HEK293T (cell line): ENCODE results near the gene EOLA2.

Experiments
- CTCF ChIA-PET: fragments of 350-600 bp; formaldehyde crosslinking; extraction: SDS; loops from one replicate; lab custom pipeline; 2021; ENCODE audit warnings: antibody characterized with exemption, inconsistent platforms; lab: Yijun Ruan, JAX
- POLR2A ChIA-PET: fragments of 350-600 bp; formaldehyde crosslinking; extraction: SDS; loops from one replicate; lab custom pipeline; 2020; ENCODE audit warnings: antibody characterized with exemption, inconsistent platforms; lab: Yijun Ruan, JAX
- DNase-seq: peaks from one replicate; pipeline ENCODE4 v3.0.0; 2012; ENCODE audit warnings: mixed read lengths; ENCODE audit errors: extremely low spot score
- ARNT ChIP-seq: fragments of 450-650 bp; IDR thresholded peaks from 2 replicates; pipeline ENCODE4 v1.6.1; 2017; ENCODE audit warnings: mild to moderate bottlenecking
- BHLHE40 ChIP-seq: fragments of 450-650 bp; IDR thresholded peaks from 2 replicates; pipeline ENCODE4 v1.6.1; 2016; ENCODE audit warnings: mild to moderate bottlenecking, moderate library complexity, borderline replicate concordance
- CTBP1 ChIP-seq: fragments of 450-650 bp; IDR thresholded peaks from 2 replicates; pipeline ENCODE4 v1.6.1; 2016; ENCODE audit warnings: borderline replicate concordance
- ELF4 ChIP-seq: fragments of 450-650 bp; IDR thresholded peaks from 2 replicates; pipeline ENCODE4 v1.6.1; 2017; ENCODE audit warnings: antibody characterized with exemption
- FOXA1 ChIP-seq: fragments of 450-650 bp; IDR thresholded peaks from 2 replicates; pipeline ENCODE4 v1.6.1; 2016; ENCODE audit warnings: mild to moderate bottlenecking
- FOXK2 ChIP-seq: fragments of 450-650 bp; IDR thresholded peaks from 2 replicates; pipeline ENCODE4 v1.6.1; 2016; ENCODE audit warnings: mild to moderate bottlenecking
- FOXM1 ChIP-seq: fragments of 450-650 bp; IDR thresholded peaks from 2 replicates; pipeline ENCODE4 v1.6.1; 2017; ENCODE audit warnings: mild to moderate bottlenecking, borderline replicate concordance
- HDGF ChIP-seq: fragments of 450-650 bp; IDR thresholded peaks from 2 replicates; pipeline ENCODE4 v1.6.1; 2017; ENCODE audit warnings: antibody characterized with exemption, borderline replicate concordance
- L3MBTL2 ChIP-seq: fragments of 450-650 bp; conservative IDR thresholded peaks from 2 replicates; pipeline ENCODE4 v1.6.1; 2016; ENCODE audit warnings: mild to moderate bottlenecking
- LEF1 ChIP-seq: fragments of 450-650 bp; IDR thresholded peaks from 2 replicates; pipeline ENCODE4 v1.6.1; 2017; ENCODE audit warnings: mild to moderate bottlenecking, borderline replicate concordance
- NFRKB ChIP-seq: fragments of 450-650 bp; IDR thresholded peaks from 2 replicates; pipeline ENCODE4 v1.6.1; 2016; ENCODE audit warnings: mild to moderate bottlenecking, moderate library complexity
- SP1 ChIP-seq: fragments of 450-650 bp; IDR thresholded peaks from 2 replicates; pipeline ENCODE4 v1.6.1; 2017
- SUZ12 ChIP-seq: fragments of 450-650 bp; IDR thresholded peaks from 2 replicates; pipeline ENCODE4 v1.6.1; 2016; ENCODE audit warnings: mild to moderate bottlenecking
- TARDBP ChIP-seq: fragments of 450-650 bp; IDR thresholded peaks from 2 replicates; pipeline ENCODE4 v1.6.1; 2016
- ZNF384 ChIP-seq: fragments of 450-650 bp; IDR thresholded peaks from 2 replicates; pipeline ENCODE4 v1.6.1; 2016
- TF ChIP-seq, protein P1 (sequence below): fragments of 450-650 bp; IDR thresholded peaks from 2 replicates; pipeline ENCODE4 v1.6.1; 2016

The EOLA2 gene

DNA sequence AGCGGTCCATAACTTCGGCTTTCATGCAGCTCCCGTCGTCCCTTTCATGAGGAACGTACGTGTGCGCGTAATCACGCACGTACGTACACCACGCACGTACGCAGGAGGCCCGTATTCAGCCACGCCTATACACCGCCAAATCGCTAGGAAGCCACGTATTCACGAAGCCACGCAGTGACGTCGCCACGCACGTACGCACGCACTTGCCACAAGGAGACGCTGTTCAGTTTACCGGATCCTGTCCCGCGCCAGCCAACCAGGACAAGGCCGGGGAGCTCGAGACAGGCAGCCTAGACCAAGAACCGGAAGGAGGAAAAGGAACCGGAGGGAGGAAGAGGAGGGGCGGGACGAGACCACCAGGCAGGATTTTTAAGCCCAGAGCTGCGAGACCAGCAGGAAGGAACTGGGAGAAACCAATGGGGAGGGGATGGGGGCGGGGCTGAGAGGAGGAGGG lies at the start of gene EOLA2:
Gene EOLA2, minus strand, starts transcription at position 65 of the 454 bp plus-strand sequence. CDS start 4,617 bp downstream, outside the sequence.
- no peak for TF ChIP-seq FOXM1
- no peak for TF ChIP-seq CTBP1
- TF ChIP-seq ELF4, result no peak
- peak; percentile 87; the same call in 1 of the 2 replicates for TF ChIP-seq HDGF
- no peak for TF ChIP-seq BHLHE40
- TF ChIP-seq, protein P1, sequence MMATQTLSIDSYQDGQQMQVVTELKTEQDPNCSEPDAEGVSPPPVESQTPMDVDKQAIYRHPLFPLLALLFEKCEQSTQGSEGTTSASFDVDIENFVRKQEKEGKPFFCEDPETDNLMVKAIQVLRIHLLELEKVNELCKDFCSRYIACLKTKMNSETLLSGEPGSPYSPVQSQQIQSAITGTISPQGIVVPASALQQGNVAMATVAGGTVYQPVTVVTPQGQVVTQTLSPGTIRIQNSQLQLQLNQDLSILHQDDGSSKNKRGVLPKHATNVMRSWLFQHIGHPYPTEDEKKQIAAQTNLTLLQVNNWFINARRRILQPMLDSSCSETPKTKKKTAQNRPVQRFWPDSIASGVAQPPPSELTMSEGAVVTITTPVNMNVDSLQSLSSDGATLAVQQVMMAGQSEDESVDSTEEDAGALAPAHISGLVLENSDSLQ, result peak; percentile 62; the same call in 1 of the 2 replicates
- TF ChIP-seq TARDBP, result no peak
- no peak for TF ChIP-seq L3MBTL2
- no peak for TF ChIP-seq FOXK2
- TF ChIP-seq FOXA1, result no peak
- TF ChIP-seq SP1, result 0 out of 2 replicates have a peak, but pooled peaks have one; percentile 14
- no peak for TF ChIP-seq LEF1
- no peak for TF ChIP-seq ZNF384
- no peak for TF ChIP-seq SUZ12
- TF ChIP-seq NFRKB, result no peak
- CTCF ChIA-PET, result interaction anchor here (0.6 kb wide), 1 partner anchor 38 kb away, joined by 5 read pairs; no protein-coding TSS in a partner anchor

DNA sequence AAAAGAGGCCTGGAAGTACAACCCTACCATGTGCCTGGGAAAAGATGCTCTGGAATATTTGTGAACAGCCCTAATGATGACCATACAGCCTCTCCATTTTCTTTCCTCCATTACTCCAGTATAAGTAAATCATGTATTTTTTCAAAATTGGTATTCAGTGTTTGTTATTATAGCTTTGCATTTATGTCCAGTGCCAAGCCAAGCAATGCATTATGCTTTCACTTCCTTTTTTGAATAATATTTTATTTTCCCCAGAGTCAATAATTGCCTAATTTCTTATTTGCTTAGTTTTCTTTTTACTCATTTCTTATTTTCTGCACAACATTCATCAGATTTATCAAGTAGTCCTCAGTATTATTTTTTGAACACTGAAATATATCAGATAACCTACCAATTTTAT lies 49.3 kb upstream of the EOLA2 start:
- TF ChIP-seq SP1, result no peak
- TF ChIP-seq HDGF, result no peak
- no peak for TF ChIP-seq BHLHE40
- TF ChIP-seq L3MBTL2, result no peak
- TF ChIP-seq FOXM1, result no peak
- no peak for TF ChIP-seq CTBP1
- no peak for TF ChIP-seq ELF4
- TF ChIP-seq ZNF384, result no peak
- ChIA-PET CTCF (no interaction called here), POLR2A (no interaction called here)
- DNase-seq, result no peak

More for the DNA sequence above, at the start of gene EOLA2:
- peak; percentile 76 for DNase-seq
- POLR2A ChIA-PET, result interaction anchor here (0.8 to 1.4 kb wide), 5 partner anchors 26 to 425 kb away, joined by 3 to 6 read pairs (median 3); partner anchors contain the start of genes EOLA1 and MAMLD1

DNA sequence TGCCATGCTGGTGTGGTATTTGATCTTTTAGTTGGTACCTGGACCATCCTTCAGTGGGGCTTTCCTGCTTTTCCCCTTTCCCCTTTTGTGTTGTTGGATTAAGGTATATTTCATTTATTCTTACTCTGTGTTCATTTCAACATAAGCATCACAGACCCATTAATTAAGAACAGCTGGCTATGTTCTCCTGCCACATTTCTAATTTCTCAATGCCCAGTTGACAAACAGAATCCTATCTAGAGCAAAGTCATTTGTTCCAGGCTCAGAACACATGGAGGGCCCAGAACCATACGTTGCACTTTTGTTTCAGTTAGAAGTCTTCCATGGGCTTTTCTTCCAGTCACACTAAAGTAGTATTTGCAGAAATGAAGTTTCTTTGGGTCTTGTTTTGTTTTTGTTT lies 46.1 kb upstream of the EOLA2 start:
- CTCF ChIA-PET, result interaction anchor here (0.7 kb wide), 1 partner anchor 36 kb away, joined by 3 read pairs; no protein-coding TSS in a partner anchor
- TF ChIP-seq FOXA1 (no peak), ELF4 (no peak)
- POLR2A ChIA-PET, result no interaction called here
- no peak for DNase-seq

DNA sequence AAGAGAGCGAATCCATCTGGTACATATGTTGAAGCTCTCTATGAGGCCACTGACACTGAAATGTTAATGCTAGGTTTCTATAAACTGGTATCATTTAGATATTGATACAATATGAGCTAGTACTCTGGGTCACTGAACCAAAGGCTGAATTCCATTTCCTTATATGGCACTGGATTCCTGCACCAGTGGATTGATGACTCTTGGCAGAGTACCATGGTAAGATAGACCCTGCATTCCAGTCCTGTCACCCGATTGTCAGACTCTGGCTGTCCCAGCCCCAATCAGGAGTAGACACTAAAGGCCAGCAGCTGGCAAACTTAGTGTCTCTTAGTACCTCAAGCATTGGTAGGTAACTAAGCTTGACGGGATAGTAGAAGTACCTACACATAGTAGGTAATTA lies 44.0 kb upstream of the EOLA2 start:
- CTCF ChIA-PET, result no interaction called here
- TF ChIP-seq, protein P1, result no peak
- no peak for TF ChIP-seq ZNF384
- no peak for TF ChIP-seq BHLHE40
- no peak for TF ChIP-seq SUZ12
- no peak for TF ChIP-seq ELF4
- TF ChIP-seq TARDBP, result no peak
- no peak for TF ChIP-seq FOXA1
- no peak for TF ChIP-seq FOXM1
- no peak for TF ChIP-seq CTBP1
- no peak for TF ChIP-seq ARNT
- no peak for TF ChIP-seq FOXK2
- TF ChIP-seq NFRKB, result no peak
- no peak for TF ChIP-seq HDGF
- no peak for TF ChIP-seq LEF1
- TF ChIP-seq SP1, result no peak
- no peak for TF ChIP-seq L3MBTL2
- POLR2A ChIA-PET, result no interaction called here
- no peak for DNase-seq

DNA sequence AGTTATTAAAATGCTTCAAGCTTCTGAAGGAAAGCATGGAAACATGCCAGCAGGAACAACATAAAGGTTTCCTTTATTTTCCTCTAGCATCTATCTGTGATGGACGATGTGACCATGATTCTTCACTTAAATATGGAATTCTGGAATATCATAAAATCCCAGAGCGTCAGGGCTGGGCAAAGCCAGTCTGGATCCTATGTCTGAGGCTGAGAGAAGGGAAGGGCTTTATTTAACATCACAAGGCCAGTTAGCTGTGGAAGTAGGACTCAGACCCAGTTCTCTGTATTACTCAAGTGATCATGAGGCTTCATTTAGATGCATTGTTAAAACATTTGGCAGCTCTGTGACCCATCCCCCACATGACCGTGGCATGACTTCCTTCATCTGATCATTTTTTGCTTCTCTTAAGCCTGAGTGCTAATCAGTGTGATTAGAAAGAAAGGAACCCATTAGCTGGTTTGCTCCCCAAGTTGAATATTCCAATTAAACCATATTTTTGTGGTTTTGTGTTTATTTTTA lies 40.9 kb upstream of the EOLA2 start:
- no peak for TF ChIP-seq ZNF384
- no peak for TF ChIP-seq SP1
- no peak for TF ChIP-seq SUZ12
- TF ChIP-seq LEF1, result no peak
- no peak for TF ChIP-seq ARNT
- TF ChIP-seq TARDBP, result no peak
- no peak for TF ChIP-seq NFRKB
- no peak for TF ChIP-seq FOXM1
- no peak for TF ChIP-seq CTBP1
- no peak for TF ChIP-seq ELF4
- TF ChIP-seq FOXK2, result no peak
- no peak for TF ChIP-seq BHLHE40
- ChIA-PET CTCF (no interaction called here), POLR2A (no interaction called here)
- no peak for DNase-seq

DNA sequence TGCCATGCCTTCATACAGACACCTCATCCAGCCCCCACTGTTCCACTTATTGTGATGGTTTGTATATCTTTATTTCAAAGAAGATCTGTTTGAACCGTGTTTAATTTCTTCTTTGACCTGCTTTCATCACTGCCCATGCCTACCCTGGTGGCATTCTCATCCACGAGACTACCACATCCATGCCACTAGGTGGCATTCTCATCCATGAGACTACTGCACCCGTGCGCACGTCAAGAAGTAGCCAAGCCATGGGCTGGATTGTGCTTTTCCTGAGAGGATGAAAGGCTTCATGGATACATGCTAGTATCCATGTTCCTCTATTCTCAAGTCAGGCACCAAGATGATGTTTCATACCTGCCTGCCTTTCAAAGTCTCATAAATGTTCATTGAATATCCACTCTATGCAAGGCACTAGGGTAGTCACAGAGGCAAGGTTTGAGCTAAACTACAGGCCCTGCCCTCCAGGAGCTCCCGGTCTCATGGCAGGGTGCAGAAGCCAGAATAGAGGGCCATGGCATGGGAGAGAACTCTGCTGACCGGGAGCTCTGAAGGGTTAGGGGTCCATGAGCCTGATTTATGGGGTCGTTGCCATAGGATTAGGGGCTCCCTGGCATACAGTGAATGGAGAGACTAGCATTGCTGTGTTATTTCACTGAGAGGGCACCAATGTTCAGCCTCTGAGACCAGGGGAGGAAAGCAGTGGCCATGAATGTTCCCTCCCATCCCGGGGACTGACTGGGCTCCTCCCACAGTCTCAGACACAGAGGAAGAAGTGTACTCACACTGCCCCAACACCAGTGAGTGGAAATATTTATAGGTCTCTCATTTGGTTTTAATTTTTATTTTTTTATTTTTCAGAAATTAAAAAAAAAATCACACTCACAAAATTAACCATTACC lies 24.8 kb upstream of the EOLA2 start:
- POLR2A ChIA-PET, result no interaction called here
- CTCF ChIA-PET, result no interaction called here
- DNase-seq, result peak; percentile 67
- TF ChIP-seq SUZ12, result no peak
- no peak for TF ChIP-seq LEF1
- no peak for TF ChIP-seq L3MBTL2
- TF ChIP-seq ARNT, result no peak
- no peak for TF ChIP-seq ZNF384
- no peak for TF ChIP-seq TARDBP
- no peak for TF ChIP-seq ELF4
- TF ChIP-seq, protein P1, result no peak
- no peak for TF ChIP-seq SP1
- no peak for TF ChIP-seq FOXA1
- no peak for TF ChIP-seq BHLHE40
- TF ChIP-seq FOXK2, result no peak
- no peak for TF ChIP-seq HDGF
- TF ChIP-seq CTBP1, result no peak
- TF ChIP-seq NFRKB, result no peak
- TF ChIP-seq FOXM1, result no peak
